C4-2B (cell line): ENCODE results near the gene IGFL1.

Source experiments
- CTCF ChIP-seq: fragments of 450-650 bp; conservative IDR thresholded peaks from 2 replicates; pipeline ENCODE4 v1.5.1; 2017; ENCODE audit warnings: mild to moderate bottlenecking
- ZFX ChIP-seq: fragments of 450-650 bp; IDR thresholded peaks from 2 replicates; pipeline ENCODE4 v1.6.1; 2017

GRCh38 chr19:46186101-46186716 is 43.3 kb upstream of the IGFL1 start:
- no peak for TF ChIP-seq CTCF
- TF ChIP-seq ZFX = no peak
